DLD1 (cell line): Measurements from ENCODE around the gene MB.

Source experiments
- in situ Hi-C: cut with HindIII; loops from 2 replicates; pipeline ENCODE4 v1.10.0; 2017; ENCODE audit warnings: low sequenced_read_pairs

The MB gene

DNA sequence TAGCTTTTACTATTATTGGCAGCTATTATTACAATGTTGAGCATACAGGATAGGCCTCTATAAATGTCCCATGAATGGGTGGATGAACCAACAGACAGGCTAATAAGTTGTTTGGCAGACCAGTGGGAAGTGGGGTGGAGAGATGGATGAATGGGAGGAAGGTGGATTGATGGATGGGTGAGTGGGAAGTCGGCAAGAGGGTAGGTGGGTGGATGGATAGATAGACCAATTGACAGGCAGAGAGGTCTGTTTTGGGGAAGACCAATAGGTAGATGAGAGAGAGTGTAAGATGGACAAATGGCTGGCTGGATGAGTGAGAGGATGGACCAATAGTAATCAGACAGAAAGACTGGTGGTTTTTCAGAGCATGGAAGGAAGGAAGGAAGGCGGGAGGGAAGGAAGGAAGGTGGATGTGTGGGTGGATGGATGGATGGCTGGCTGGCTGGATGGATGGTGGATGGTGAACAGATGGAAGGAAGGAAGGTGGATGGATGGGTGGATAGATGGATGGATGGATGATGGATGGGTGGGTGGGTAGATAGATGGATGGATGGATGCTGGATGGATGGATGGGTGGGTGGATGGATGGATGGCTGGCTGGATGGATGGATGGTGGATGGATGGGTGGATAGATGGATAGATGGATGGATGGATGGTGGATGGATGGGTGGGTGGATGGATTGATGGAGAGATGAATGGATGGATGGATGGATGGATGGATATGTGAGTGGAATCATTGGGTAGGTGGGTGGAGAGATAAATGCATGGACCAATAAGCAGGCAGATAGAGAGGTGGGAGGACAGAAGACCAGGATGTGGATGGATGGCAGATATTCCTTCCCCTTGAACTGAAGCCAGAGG lies 39.1 kb downstream of the MB start:
- in situ Hi-C loops: no loop called here

DNA sequence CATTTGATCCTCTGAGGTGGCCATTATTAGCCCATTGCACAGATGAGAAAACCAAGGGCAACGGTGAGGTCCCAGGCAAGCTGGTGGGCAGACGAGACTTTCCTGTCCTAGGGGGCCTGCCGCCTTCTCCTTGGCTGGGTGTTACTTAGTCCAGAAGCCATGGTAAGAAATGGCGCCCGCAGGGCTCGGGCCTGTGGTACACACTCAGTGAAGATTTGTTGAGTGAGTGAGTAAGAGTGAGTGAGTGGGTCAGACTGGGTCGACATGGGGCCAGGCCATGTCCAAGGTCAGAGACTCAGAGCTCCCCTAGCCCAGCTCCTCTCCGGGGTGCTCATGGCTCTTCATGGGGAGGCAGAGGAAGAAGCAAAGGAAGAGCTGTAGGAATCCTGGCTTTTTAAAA lies 40.5 kb downstream of the MB start:
- in situ Hi-C loops: no loop called here

DNA sequence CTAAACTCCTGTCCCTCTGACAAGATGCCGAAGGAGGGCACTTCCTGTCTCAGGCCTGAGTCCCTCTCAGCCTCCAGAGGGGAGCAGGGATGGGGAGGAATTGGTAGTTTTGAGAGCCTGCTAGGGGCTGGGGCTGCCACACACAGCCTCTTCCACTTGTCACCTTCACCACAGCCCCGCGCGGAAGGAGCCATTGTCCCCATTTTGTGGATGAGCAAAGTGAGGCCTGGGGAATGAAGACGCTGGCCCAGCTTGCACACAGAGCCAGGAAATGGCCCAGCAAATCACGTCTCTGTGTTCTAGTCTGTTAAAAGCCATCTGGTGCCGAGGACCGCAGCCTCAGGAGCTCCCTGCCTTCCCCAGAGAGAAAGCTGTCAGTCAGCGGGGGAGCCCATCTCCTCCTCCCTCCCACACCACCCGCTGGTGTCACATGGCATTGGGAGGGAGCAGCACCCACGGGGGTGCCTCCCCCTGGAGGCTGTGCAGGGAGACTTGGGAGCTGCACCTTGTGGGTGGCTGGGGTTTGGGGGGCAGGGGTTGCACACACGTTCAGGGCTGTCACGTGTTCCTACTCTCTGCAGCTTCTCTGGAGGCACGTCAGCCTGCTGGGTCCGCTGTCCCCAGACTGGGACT lies 41.9 kb downstream of the MB start:
- in situ Hi-C loops: no loop called here

DNA sequence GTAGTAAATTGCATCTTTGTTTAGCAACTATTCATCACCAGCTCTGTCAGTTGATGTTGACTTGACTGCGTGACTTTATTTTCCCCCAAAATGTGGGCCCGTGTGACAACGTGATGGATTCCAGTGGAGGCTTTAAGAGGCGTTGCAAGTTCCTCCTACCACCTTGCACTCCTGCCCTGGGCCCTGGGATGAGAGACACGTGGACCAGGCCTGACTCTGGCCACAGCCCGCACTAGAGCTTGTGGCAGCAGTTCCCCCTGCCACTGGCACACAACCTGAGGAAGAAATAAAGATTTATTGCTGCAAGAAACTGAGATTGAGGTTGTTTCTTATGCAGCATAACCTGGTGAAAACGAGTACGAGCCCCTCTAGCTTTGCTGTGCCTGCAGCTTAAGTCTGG lies 44.6 kb downstream of the MB start:
- in situ Hi-C loops: no loop called here

DNA sequence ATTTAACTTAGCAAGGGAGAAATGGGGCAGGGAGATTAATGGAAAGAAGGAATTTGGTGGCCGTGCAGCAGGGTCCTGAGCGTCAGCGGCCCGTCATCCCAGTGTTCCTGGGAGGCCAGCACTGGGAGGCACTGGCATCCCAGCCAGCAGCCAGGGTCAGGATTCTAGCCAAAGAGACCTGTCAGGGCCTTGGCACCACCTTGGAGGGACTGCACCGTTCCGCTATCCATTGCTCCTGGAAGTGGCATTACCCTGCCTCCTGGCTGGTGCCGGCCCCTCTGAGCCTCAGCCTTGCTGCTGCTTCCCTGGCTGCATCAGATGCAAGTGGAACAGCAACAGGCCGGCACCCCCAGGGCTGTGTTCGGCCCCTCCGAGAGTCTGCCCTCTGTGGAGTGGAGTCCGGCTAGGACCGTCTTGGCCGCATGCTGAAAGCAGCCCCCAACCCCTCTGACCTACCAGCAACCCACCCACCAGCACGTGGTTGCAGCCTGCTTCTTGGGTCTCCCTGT lies 46.4 kb downstream of the MB start:
- in situ Hi-C loops: no loop called here

DNA sequence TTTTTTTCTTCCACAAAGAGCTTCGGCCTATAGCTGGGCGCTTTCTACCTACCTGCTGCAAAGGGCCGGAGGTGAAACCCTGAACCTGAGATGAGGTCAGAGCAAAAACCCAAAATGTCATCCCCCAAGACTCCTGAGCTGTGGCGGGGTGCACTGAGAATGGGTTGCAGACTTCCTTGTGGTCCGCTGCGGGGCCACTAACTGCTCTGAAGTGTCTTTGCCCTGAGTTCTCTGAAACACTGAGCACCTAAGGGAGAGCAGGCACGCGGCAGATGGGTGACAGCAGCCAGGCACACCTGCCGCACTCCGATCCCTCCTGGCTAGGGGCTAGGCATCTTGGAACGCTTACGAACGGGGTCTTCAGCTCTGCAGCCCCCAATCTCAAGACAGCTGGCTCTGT lies 47.2 kb downstream of the MB start:
- in situ Hi-C loops: loop anchor here (5.0 kb wide), 2 partner anchors 68 to 138 kb away; no protein-coding TSS in a partner anchor

DNA sequence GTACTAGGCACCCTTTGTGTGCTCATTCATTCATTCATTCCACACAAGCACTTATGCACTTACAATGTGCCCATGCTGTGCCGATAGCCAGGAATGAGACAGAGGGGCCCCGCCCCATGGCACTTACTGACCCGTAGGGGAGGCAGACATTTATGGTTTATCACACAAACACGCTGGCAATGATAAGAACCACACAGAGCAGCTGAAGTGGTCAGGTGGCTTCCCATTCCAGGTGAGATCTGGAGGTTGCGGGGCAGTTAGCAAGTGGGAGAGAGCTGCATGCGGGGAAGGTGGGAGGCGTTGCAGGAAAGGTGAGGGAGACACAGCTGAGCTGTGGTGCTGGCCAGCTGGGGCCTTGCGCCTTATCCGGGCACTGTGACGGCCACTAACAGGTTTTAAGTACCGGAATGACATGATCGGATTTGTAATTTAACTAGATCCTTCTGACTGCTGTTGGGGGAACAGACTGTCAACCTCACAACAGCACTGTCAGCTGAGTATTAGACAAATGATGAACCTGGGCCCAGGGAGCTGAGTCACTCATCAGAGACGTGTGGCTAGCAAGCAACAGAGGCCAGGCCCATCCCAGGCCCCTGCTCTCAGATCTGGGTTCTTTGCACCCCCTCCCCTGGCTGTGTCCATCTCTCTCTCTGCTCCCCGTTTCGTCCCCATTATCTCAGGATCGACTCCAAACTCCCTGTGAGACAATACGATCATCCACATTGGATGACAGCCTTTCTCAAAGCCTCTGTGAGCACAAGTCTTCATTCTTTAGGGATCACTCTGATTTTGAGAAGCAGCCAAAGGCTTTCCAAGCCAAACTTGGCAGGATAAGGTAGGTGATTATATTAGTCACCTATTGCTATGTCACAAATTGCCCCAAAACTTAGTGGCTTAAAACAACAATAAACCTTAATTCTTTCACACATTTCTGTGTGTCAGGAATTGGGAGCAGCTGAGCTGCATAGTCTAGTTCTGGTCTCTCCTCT lies 48.1 kb downstream of the MB start:
- in situ Hi-C loops: loop anchor here (5.0 kb wide), 2 partner anchors 67 to 137 kb away; no protein-coding TSS in a partner anchor

DNA sequence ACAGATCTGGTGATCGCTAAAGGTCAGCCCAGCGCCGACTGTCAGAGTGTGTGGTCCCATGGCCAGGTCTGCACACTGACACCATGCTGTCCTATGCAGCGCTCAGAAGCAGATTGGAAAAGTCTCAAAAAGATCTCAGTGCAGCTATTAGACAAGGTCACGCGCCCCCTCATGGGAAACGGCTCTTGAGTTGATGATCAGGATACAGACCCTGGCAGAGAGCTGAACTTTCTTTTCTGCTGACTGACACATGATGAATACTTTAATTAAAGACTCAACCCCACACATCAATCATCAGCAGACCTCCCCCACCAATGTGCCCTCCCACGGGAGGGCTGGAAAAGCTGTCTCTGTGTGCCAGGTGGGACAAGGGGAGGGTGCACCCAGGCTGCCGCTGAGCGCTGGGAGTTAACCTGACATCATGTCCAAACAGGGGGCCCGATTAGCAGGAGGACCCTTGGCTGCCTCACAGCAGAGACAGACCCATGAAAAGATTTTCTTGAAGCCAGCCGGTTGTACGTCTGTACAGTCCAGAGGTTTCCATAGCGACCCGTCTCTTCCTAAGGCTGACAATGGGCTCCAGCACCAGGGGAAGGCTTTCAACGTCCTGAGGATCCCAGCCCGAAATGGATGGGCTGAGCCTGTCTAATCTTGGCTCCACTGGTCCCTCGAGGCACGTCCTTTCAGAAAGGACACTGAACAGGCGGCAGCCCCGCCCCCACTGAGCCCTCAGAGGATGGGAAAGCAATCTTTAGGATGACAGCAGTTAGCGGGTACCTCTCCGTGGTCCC lies 49.6 kb downstream of the MB start:
- in situ Hi-C loops: loop anchor here (5.0 kb wide), 2 partner anchors 65 to 135 kb away; no protein-coding TSS in a partner anchor

DNA sequence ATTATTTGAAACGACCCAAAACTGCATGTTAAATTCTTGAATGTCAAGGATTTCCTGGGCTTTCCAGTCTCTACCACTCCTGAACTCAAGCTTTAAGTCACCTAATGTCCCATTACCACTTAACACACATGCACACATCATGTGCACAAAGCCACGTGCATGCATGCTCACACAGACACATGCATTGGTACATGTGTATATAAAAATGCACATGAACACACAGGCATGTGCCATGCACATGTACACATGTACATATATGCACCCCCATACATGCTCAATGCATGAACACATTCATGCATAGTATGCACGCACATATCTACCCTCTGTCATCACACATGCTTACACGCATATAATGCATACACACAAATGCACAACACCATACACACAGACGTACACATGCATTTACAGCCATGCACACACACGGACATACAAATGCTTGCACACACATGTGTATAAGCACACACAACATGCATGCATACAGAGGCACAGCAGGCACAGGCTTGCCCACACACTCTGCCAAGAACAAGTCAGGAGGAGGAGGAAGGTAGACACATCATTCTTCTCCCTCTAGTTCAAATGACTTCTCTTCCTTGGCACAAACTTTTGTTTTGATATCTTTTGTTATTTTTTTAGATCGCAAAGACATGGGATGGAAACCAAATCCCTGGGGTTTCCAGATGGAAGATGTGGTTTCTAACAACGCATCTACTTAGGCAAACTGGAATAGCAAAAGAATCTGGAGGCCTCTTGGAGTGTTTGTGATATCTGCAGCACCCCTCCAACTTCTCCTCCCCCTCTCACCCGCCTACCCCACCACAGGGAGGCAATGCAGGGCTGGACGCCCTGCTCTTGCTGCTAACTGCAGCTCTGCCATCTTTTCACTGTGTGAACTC lies 51.9 kb downstream of the MB start:
- in situ Hi-C loops: loop anchor here (5.0 kb wide), 2 partner anchors 63 to 133 kb away; no protein-coding TSS in a partner anchor

DNA sequence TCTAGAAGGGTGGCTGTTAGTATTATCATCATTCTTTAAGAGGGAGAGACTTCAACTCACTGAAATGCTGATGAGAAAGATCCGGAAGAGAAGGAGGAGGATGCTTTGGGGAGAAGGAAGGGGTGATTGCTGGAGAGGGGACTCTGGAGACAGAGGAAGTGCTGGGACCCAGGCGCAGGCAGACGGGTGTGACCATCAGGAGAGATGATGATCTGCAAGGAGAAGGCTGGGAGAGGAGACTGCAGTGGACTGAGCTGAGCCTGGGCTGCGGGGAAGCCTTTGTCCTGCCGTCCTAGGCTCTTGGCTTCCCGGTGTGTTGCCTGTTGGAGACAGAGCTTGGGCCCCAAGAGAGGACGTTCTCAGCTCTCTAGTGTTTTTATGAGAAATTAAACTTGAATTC lies 53.9 kb downstream of the MB start:
- in situ Hi-C loops: no loop called here

DNA sequence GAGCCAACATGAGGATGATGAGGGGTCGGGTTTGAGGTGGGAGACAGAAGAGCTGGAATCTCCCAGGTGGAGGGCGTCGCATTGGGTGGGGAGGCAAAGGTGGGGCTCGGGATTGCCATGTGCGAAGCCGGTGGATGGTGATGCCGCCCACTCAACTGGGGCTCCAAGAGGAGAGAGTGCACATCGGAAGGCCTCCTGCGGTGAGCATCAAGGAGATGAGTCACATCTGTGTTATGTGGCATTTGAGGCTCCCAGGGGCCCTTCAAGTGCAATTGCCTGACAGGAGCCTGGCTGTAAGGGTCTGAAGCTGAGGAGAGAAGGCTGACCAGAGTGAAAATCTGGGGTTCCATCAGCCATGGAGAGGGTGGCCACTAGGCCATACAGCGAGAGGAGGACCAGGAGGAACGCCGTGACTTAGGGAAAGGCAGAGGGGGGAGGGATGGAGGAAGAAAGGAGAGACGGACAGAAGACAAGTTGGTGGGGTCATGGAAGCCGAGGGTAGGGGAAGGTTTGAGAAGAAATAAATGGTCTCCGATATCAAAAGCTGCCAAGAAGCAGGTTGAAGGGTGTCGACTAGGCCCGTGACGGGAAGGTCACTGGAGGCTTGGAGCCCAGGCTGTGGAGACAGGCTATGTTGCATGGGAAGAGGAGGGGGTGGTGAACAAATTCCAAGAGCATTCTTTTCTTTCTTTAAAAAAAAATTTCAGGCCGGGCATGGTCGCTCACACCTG lies 55.2 kb downstream of the MB start:
- in situ Hi-C loops: no loop called here

DNA sequence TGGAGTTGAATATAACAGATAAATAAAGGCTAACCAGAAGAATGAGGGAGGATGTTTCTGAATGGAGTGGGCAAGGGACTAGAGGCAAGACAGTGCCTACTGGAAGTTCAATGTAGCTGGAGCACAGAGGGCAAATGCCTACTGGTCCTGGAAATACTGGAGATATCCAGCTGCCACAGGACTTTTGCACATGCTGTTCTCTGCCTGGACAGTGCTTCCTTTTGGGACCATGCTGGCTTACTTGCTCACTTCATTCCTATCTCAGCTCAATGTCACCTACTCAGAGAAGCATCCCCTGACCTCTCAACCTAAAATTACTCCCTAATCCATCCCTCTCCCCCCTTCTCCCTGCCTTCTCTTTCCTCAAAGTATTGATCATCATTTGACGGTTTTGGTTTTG lies 56.3 kb downstream of the MB start:
- in situ Hi-C loops: no loop called here

DNA sequence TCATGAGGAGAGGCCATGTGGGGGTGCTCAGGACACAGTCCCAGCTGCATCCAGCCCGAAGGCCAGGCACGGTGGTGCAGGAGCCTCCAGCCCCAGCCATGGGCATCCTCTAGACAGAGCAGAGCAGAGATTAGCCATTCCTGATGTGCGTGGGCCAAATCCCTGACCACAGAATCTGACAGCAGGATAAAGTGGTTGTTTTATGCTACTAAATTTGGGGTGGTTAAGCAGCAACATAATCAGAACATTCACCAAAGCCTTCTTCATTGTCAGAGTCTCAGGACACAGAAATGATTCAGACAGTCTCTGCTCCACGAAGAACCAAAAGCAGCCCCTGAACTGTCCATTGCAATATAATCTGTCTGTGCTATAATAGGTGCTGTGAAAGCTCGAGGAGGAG lies 56.8 kb downstream of the MB start:
- in situ Hi-C loops: no loop called here

DNA sequence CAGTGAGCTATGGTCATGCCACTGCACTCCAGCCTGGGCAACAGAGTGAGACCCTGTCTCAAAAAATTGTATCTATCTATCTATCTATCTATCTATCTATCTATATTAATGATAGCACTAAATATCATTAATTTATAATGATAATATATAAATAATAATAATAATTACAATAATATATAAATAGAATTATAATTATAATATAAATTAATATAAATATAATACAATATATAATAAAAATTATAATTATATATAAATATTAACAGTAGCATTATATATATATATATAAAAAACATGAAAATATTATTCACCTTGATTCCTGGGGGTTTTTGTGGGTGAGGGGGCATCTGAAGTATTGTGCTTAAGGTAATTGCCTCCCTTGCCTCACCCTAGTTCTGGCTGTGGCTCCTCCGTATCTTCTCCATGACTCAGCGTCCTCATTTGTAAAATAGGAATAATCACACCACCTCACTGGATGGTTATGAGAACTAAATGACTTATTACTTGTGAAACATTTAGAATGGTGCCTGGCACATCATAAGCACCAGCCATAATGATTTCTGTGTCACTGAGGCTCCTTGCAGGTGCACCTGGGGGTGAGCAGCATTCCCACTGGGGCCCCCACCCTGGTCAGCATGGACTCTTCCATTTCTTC lies 57.6 kb downstream of the MB start:
- in situ Hi-C loops: no loop called here

DNA sequence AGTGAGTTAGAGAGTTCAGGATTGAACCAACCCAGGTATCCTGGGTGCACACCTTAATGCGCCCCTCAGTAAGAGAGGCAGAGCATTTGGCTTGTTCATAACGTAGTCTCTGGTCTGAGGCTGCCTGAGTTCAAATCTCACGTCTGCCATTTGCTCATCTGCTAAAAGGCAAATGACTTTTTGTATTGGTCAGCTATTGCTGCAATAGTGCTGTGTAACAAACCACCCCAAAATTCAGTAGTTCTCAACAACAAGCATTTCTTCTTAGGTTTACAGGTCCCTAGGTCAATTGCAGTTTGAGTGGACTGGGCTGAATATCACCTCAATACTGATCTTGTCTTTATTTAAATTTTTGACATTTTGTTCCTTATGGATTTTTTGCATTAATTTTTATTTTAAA lies 58.4 kb downstream of the MB start:
- in situ Hi-C loops: no loop called here

DNA sequence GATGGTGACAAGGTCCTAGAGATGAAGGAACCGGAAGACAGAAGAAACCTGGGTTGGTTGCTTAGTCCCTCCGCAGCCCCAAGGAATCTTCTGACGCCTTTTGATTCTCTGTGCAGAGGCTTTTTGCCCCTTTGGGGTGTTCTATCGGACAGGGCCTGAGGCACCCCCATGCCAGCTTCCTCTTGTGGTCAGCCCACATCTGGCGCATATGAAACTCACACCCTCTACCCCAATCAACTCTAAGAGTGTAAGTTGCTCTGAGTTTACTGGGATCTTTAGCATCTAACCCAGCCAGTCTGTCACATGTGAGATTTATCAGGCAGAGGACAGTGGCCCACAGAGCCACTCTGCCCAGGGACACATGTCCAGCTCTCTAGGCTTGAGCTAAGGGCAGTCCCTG lies 59.1 kb downstream of the MB start:
- in situ Hi-C loops: no loop called here
